Cardiac fibroblast (primary cell): ENCODE measurements around the gene ABHD17C.

Source experiments
- DNase-seq, 2 donors: peaks; one replicate each; pipeline versions ENCODE4 v3.0.0 to v3.0.0-alpha.2; 2010; ENCODE audit warnings: low read depth in 2 of 2
- H3K4me3 ChIP-seq, 2 donors: replicated peaks in 1 of 2; 1 replicate in 1 of 2; 2 replicates in 1 of 2; pipeline ENCODE4 v1.5.1; 2011; ENCODE audit warnings: low read depth in 2 of 2, low read length in 2 of 2, mild to moderate bottlenecking in 2 of 2, moderate library complexity in 1 of 2
- TF ChIP-seq, protein P1 (sequence below): IDR thresholded peaks from one replicate; pipeline ENCODE4 v1.5.1; 2011; ENCODE audit warnings: low read depth, mild to moderate bottlenecking, low read length, inconsistent platforms

The ABHD17C gene

DNA sequence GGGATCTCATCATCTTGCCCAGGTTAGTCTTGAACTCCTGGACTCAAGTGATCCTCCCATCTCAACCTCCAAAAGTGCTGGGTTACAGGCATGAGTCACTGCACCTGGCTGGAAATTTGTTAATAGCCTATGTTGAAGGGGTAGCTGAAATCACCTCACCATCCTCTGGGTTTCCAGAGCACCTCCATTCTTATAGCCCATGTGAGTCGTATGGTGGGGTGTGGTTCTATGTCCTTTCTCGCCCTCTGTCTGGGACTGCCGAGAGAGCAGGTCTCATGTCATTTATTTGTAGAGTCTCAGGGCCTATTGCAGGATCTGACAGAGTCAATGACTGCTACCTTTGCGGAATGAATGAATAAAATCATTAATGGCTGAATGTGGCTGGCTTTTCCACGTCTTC is 105.0 kb downstream of the ABHD17C start:
- no peak overlapping the region for H3K4me3 ChIP-seq
- no peak for DNase-seq
- TF ChIP-seq, protein P1, sequence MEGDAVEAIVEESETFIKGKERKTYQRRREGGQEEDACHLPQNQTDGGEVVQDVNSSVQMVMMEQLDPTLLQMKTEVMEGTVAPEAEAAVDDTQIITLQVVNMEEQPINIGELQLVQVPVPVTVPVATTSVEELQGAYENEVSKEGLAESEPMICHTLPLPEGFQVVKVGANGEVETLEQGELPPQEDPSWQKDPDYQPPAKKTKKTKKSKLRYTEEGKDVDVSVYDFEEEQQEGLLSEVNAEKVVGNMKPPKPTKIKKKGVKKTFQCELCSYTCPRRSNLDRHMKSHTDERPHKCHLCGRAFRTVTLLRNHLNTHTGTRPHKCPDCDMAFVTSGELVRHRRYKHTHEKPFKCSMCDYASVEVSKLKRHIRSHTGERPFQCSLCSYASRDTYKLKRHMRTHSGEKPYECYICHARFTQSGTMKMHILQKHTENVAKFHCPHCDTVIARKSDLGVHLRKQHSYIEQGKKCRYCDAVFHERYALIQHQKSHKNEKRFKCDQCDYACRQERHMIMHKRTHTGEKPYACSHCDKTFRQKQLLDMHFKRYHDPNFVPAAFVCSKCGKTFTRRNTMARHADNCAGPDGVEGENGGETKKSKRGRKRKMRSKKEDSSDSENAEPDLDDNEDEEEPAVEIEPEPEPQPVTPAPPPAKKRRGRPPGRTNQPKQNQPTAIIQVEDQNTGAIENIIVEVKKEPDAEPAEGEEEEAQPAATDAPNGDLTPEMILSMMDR: no peak

DNA sequence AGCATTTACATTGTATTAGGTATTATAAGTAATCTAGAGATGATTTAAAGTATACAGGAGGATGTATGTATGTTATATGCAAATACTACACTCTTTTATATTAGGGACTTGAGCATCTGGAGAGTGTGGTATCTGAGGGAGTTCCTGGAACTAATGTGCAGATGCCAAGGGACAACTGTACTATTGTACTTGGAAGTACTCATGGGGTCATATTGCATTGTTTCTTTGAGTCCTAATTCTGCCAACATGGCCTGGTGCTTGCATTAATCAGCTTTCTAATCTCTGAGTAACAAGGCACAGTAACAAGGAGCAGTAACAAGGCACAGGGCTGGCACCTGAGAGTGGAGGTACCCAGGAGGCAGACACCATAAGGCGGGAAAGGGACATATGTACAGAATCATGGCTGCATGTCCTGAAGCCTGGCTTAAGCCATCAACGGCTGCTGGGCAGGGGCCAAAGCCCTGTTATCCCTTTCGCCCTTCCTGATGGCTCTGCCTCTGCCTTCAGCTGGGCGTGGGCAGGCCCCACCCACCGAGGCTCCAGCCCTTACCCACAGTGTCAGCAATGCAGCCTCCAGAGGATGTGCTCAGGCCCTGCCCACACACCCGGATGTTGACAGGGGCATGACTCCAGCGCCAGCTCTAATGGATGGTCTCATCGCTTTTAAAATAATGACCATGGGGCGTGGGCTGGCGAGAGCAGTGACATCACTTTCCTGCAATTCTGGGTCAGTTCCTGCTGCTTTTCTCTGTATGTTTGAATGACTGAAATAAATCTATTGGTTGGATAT is 107.0 kb downstream of the ABHD17C start:
- H3K4me3 ChIP-seq: no peak overlapping the region
- peak in 1 of 2 donors; percentile 52 for DNase-seq
- TF ChIP-seq, protein P1: no peak

DNA sequence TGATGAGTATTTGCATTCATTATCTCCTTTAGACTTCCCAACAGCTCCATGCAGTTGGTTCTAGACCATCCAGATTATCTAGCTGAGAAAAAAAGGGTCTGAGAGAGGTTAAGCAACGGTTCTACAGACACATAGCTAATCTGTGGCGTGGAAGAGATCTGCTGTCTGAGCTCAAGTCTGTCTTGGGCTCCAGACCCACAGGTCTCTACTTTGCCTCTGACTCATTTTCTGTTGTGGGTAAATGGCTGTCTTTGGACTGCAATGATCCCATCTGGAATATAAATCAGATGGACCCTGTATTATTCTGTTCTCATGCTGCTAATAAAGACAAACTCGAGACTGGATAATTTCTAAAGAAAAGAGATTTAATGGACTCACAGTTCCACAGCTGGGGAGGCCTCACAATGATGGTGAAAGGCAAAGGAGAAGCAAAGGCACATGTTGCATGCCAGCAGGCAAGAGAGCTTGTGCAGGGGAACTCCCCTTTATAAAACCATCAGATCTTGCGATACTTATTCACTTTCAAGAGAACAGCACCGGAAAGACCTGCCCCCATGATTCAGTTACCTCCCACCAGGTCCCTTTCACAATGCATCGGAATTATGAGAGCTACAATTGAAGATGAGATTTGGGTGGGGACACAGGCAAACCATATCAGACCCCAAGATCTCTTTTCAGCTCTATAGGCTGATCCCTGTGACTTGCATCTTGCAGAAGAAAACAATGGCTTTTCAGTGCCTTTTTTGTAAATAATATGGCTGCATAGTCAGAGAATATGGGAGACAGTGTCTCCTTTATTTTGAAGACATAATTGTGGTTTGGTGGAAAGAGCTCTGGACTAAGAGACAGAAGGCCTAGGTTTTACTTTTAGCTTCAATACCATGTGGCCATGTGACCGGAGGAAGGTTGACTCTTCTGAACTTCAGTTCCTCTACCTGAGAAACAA is 108.7 kb downstream of the ABHD17C start:
- no peak for DNase-seq
- TF ChIP-seq, protein P1: no peak
- H3K4me3 ChIP-seq: no peak overlapping the region

DNA sequence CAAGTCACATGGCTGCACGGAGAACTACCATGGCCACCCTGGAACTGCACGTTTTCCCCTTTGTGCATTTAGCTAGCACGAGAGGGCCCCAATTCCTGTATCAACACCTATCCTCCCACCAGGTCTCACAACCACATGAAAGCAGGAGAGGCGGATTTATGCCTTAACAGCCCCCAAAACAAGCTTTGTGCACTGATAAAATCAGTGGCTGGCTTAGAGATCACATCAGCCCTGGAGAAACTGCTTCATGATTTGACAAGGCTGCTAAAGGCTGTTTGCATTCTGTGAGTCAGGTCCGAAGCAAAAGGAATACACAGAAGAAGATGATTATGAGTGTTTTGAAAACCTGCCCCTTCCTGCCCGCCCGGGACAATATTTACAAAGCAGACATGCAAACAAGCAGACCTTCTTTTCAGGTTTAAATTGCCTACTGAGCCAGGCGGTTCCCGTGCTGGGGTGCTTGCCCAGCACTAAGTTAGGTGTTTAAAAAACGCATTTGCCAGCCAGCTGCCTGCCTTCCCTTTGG is 109.9 kb downstream of the ABHD17C start:
- TF ChIP-seq, protein P1: no peak
- no peak overlapping the region for H3K4me3 ChIP-seq
- DNase-seq: no peak
